B cell (primary cell): Measurements from ENCODE around the gene SRC. TPM values are rescaled to one million over a fixed set of nuclear protein-coding genes. Genes with fewer than 3 reads are reported as not detected.
"Not testable (repeated sequence)": the region's sequence is repeated elsewhere in the genome, so short reads cannot be mapped to it uniquely, and the experiment has no call there.

Experiments
- ATAC-seq: fragments of 200-7000 bp; cut with Tn5 transposase; one replicate; pipeline ENCODE4 v1.10.0; 2021; ENCODE audit warnings: low read depth, mild to moderate bottlenecking, moderate number of reproducible peaks, moderate library complexity
- CTCF ChIA-PET: fragments of 350-600 bp; sonication (Branson Sonifier 250); formaldehyde crosslinking; loops from one replicate; lab custom pipeline; 2021; ENCODE audit warnings: antibody characterized with exemption, inconsistent platforms; lab: Charles Lee
- POLR2A ChIA-PET: fragments of 350-600 bp; sonication (Branson Sonifier 250); formaldehyde crosslinking; loops from one replicate; lab custom pipeline; 2021; ENCODE audit warnings: antibody characterized with exemption; lab: Charles Lee
- DNase-seq: peaks from one replicate; pipeline ENCODE4 v3.0.0; 2013
- H2AFZ ChIP-seq: 2 replicates; pipeline ENCODE4 v1.6.1; 2012; ENCODE audit warnings: mild to moderate bottlenecking, low read depth, low read length; ENCODE audit not compliant: insufficient read depth, poor library complexity, severe bottlenecking
- H3K27ac ChIP-seq, 2 donors: 1 replicate in 1 of 2; 2 replicates in 1 of 2; pipeline ENCODE4 v1.5.1; 2012 to 2013; ENCODE audit warnings: low read length in 2 of 2, mild to moderate bottlenecking in 2 of 2, moderate library complexity in 1 of 2
- H3K27me3 ChIP-seq, 4 experiments: fragments of 200-600 bp in 1 of 4; sonication (generic) in 1 of 4; replicated peaks in 1 of 4; 1 replicate in 2 of 4; 2 replicates in 2 of 4; pipeline versions ENCODE4 v1.6.1 to v1.7.0; 2013 to 2016; ENCODE audit warnings: low read length in 3 of 4, mild to moderate bottlenecking in 2 of 4, mixed read lengths in 1 of 4, moderate library complexity in 1 of 4; ENCODE audit not compliant: insufficient read depth in 4 of 4, control insufficient read depth in 3 of 4; ENCODE audit errors: control extremely low read depth in 1 of 4
- H3K36me3 ChIP-seq, 2 experiments: replicated peaks in 1 of 2; 1 replicate in 1 of 2; 2 replicates in 1 of 2; pipeline versions ENCODE4 v1.6.1 to v1.7.1; 2013; ENCODE audit warnings: low read length in 1 of 2; ENCODE audit not compliant: insufficient read depth in 2 of 2, control insufficient read depth in 1 of 2; ENCODE audit errors: control extremely low read depth in 1 of 2, extremely low read depth in 1 of 2
- H3K4me1 ChIP-seq, 2 donors: fragments of 200-600 bp in 1 of 2; sonication (generic) in 1 of 2; 1 replicate in 1 of 2; 2 replicates in 1 of 2; pipeline versions ENCODE4 v1.5.1 to v1.6.1; 2013 to 2017; ENCODE audit warnings: low read length in 2 of 2; ENCODE audit not compliant: control insufficient read depth in 2 of 2, insufficient read depth in 2 of 2
- H3K4me2 ChIP-seq: replicated peaks from 2 replicates; pipeline ENCODE3; 2012; ENCODE audit warnings: mild to moderate bottlenecking, low read depth, low read length; ENCODE audit not compliant: poor library complexity, severe bottlenecking
- H3K4me3 ChIP-seq, 5 experiments: fragments of 200-600 bp in 1 of 5; sonication (generic) in 1 of 5; 1 replicate in 3 of 5; 2 replicates in 2 of 5; pipeline versions ENCODE4 v1.5.1 to v1.7.0; 2011 to 2016; ENCODE audit warnings: low read length in 4 of 5, mild to moderate bottlenecking in 4 of 5, low read depth in 2 of 5, control low read depth in 1 of 5, moderate library complexity in 1 of 5; ENCODE audit not compliant: insufficient read depth in 1 of 5; ENCODE audit errors: control extremely low read depth in 1 of 5, extremely low read depth in 1 of 5
- H3K79me2 ChIP-seq: fragments of 200-600 bp; sonication (generic); one replicate; pipeline ENCODE4 v1.6.0; 2016; ENCODE audit warnings: low read length; ENCODE audit not compliant: control insufficient read depth, insufficient read depth
- H3K9ac ChIP-seq: fragments of 200-600 bp; sonication (generic); 2 replicates; pipeline ENCODE4 v1.6.1; 2017; ENCODE audit warnings: mild to moderate bottlenecking, low read length, moderate library complexity
- H3K9me3 ChIP-seq, 3 donors: one replicate each; pipeline versions ENCODE4 v1.6.1 to v1.7.1; 2013; ENCODE audit warnings: low read length in 2 of 3; ENCODE audit not compliant: control insufficient read depth in 2 of 3, insufficient read depth in 1 of 3; ENCODE audit errors: control extremely low read depth in 1 of 3
- H4K20me1 ChIP-seq: 2 replicates; pipeline ENCODE4 v1.6.0; 2012; ENCODE audit warnings: mild to moderate bottlenecking, low read length; ENCODE audit not compliant: insufficient read depth, control insufficient read depth, poor library complexity, severe bottlenecking
- H3K27ac Mint-ChIP-seq: one replicate; pipeline ENCODE4 v1.8.0; 2021; ENCODE audit warnings: mixed read lengths
- H3K27me3 Mint-ChIP-seq: one replicate; pipeline ENCODE4 v1.8.0; 2021; ENCODE audit warnings: mixed read lengths
- H3K4me1 Mint-ChIP-seq: one replicate; pipeline ENCODE4 v1.8.0; 2021; ENCODE audit warnings: mixed read lengths
- H3K4me3 Mint-ChIP-seq: one replicate; pipeline ENCODE4 v1.8.0; 2021; ENCODE audit warnings: mixed read lengths
- H3K9me3 Mint-ChIP-seq: one replicate; pipeline ENCODE4 v1.8.0; 2022; ENCODE audit warnings: mixed read lengths; ENCODE audit not compliant: insufficient read depth
- CTCF ChIP-seq: fragments of 200-600 bp; IDR thresholded peaks from one replicate; pipeline ENCODE4 v1.8.0; 2022; ENCODE audit warnings: antibody characterized with exemption, mild to moderate bottlenecking
- EZH2 ChIP-seq: IDR thresholded peaks from 2 replicates; pipeline ENCODE4 v1.6.1; 2012; ENCODE audit warnings: borderline replicate concordance, low read depth, mild to moderate bottlenecking, moderate library complexity, low read length; ENCODE audit not compliant: insufficient read depth, poor library complexity, severe bottlenecking
- WGBS: methylation state at CpG from one replicate; pipeline ENCODE4 v1.1.5; 2013; ENCODE audit warnings: missing lambda C conversion rate; ENCODE audit not compliant: insufficient coverage; 5-methylcytosine and 5-hydroxymethylcytosine counted together
- intact Hi-C: fragments of 100-400 bp; cut with micrococcal nuclease; formaldehyde crosslinking; loops from one replicate; pipeline ENCODE4 v1.10.0; 2022
- polyA plus RNA-seq: library from polyadenylated mRNA; depleted of rRNA; stranded (reverse); fragments of >200 nt; gene quantifications from 2 replicates; pipeline ENCODE4 v1.2.3, GENCODE V29; 2012
- total RNA-seq, 2 donors: library from RNA; stranded (reverse); fragments of 120-200 nt in 1 of 2; gene quantifications; 1 replicate in 1 of 2; 2 replicates in 1 of 2; pipeline versions ENCODE4 v1.2.3 to v1.2.4, GENCODE V29; 2013 to 2022

The SRC gene
- total and polyA plus RNA-seq, 2 donors (not counting 1 experiment from before 2014, with no cell fraction given) = 6.5 to 16.8 TPM

GRCh38 chr20:37337208-37337991, 8.5 kb upstream of the SRC start:
- WGBS = 50% methylated on average over 7 of the region's 8 CpGs
- peaks cover 28 to 38% of the 10 kb centered on the region in 2 donors for H3K4me1 ChIP-seq
- ATAC-seq (no peak), DNase-seq (no peak)
- TF ChIP-seq EZH2 (no peak), CTCF (no peak)
- Mint-ChIP-seq H3K9me3 (no peaks in the 10 kb centered on the region), H3K4me1 (peaks cover 32% of the 10 kb centered on the region), H3K27ac (peak overlapping the region; percentile 79), H3K4me3 (peak overlapping the region; percentile 66), H3K27me3 (no peaks in the 10 kb centered on the region)
- no peak overlapping the region for H2AFZ ChIP-seq
- H3K4me2 ChIP-seq = peak overlapping the region; percentile 75
- CTCF ChIA-PET = interaction anchor here (0.7 to 1.7 kb wide), 3 partner anchors 21 to 145 kb away, joined by 3 to 5 read pairs (median 4); no protein-coding TSS in a partner anchor
- H3K36me3 ChIP-seq = no peaks in the 10 kb centered on the region
- peak overlapping the region; percentile 23 for H3K9ac ChIP-seq
- peak overlapping the region; percentile 59 to 60 for H3K27ac ChIP-seq
- intact Hi-C loops = loop anchor here (5.0 kb wide), 1 partner anchor 45 kb away; no protein-coding TSS in a partner anchor
- no peak overlapping the region for H3K4me3 ChIP-seq
- no peaks in the 10 kb centered on the region for H3K79me2 ChIP-seq
- H3K9me3 ChIP-seq = no peaks in the 10 kb centered on the region
- no peaks in the 10 kb centered on the region for H3K27me3 ChIP-seq
- no peaks in the 10 kb centered on the region for H4K20me1 ChIP-seq
- POLR2A ChIA-PET = no interaction called here

- not testable (repeated sequence) for H3K4me3 Mint-ChIP-seq, DNase-seq
Measured at GRCh38 chr20:37338380-37338779, 7.6 kb upstream of the SRC start.

More at GRCh38 chr20:37338380-37338779, 7.6 kb upstream of the SRC start:
- H3K4me3 ChIP-seq, H3K27me3 ChIP-seq, H3K27me3 Mint-ChIP-seq, H3K9ac ChIP-seq, H3K4me2 ChIP-seq, H3K36me3 ChIP-seq, H3K9me3 ChIP-seq, H3K9me3 Mint-ChIP-seq, H4K20me1 ChIP-seq, H3K27ac ChIP-seq, H3K79me2 ChIP-seq, H2AFZ ChIP-seq, ATAC-seq, H3K27ac Mint-ChIP-seq: not testable (repeated sequence)
- intact Hi-C loops = loop anchor here (5.0 kb wide), 1 partner anchor 44 kb away; no protein-coding TSS in a partner anchor
- POLR2A ChIA-PET = interaction anchor here (0.9 kb wide), 1 partner anchor 876 kb away, joined by 3 read pairs; no protein-coding TSS in a partner anchor
- CTCF ChIA-PET = interaction anchor here (1.3 kb wide), 1 partner anchor 47 kb away, joined by 3 read pairs; no protein-coding TSS in a partner anchor
- H3K4me1 ChIP-seq = peaks cover 28 to 39% of the 10 kb centered on the region in 2 donors
- H3K4me1 Mint-ChIP-seq = peaks cover 32% of the 10 kb centered on the region
- 96% methylated on average over 5 of the region's 8 CpGs for WGBS
